Mesendoderm (in vitro differentiated cells): Measurements from ENCODE around the gene RPS16.

ENCODE experiments used
- DNase-seq: peaks from one replicate; pipeline ENCODE4 v3.0.0; 2013
- H2AK5ac ChIP-seq: 2 replicates; pipeline ENCODE4 v1.6.1; 2013; ENCODE audit warnings: low read length, inconsistent platforms
- H2BK120ac ChIP-seq: 2 replicates; pipeline ENCODE4 v1.6.1; 2013; ENCODE audit warnings: low read depth, mild to moderate bottlenecking, low read length, moderate library complexity, mixed read lengths
- H2BK15ac ChIP-seq: replicated peaks from 2 replicates; pipeline ENCODE4 v1.6.1; 2013; ENCODE audit warnings: low read depth, mild to moderate bottlenecking, moderate library complexity
- H2BK5ac ChIP-seq: 2 replicates; pipeline ENCODE4 v1.6.1; 2013; ENCODE audit warnings: low read length, inconsistent platforms
- H3K18ac ChIP-seq: 2 replicates; pipeline ENCODE4 v1.6.1; 2013; ENCODE audit warnings: mild to moderate bottlenecking, low read length, mixed read lengths
- H3K23ac ChIP-seq: one replicate; pipeline ENCODE4 v1.6.1; 2013; ENCODE audit warnings: low read length
- H3K27ac ChIP-seq: 2 replicates; pipeline ENCODE4 v1.5.1; 2013; ENCODE audit warnings: low read depth, mild to moderate bottlenecking, inconsistent platforms, low read length, moderate library complexity
- H3K27me3 ChIP-seq: 2 replicates; pipeline ENCODE4 v1.6.1; 2013; ENCODE audit warnings: low read length, control low read depth, mild to moderate bottlenecking, inconsistent platforms; ENCODE audit not compliant: insufficient read depth, poor library complexity
- H3K36me3 ChIP-seq: 2 replicates; pipeline ENCODE4 v1.6.1; 2013; ENCODE audit warnings: low read length, inconsistent platforms; ENCODE audit not compliant: control insufficient read depth, insufficient read depth
- H3K4ac ChIP-seq: one replicate; pipeline ENCODE4 v1.6.1; 2013; ENCODE audit warnings: low read depth, mild to moderate bottlenecking, low read length, moderate library complexity
- H3K4me1 ChIP-seq: 2 replicates; pipeline ENCODE4 v1.6.1; 2013; ENCODE audit warnings: low read depth, low read length, inconsistent platforms; ENCODE audit not compliant: control insufficient read depth
- H3K4me2 ChIP-seq: 2 replicates; pipeline ENCODE4 v1.6.1; 2013; ENCODE audit warnings: low read length
- H3K4me3 ChIP-seq: 2 replicates; pipeline ENCODE4 v1.5.1; 2013; ENCODE audit warnings: mild to moderate bottlenecking, low read length
- H3K56ac ChIP-seq: one replicate; pipeline ENCODE4 v1.6.1; 2013; ENCODE audit warnings: low read length
- H3K79me1 ChIP-seq: 2 replicates; pipeline ENCODE4 v1.6.1; 2013; ENCODE audit warnings: low read length, inconsistent platforms
- H3K79me2 ChIP-seq: 2 replicates; pipeline ENCODE4 v1.6.1; 2013; ENCODE audit warnings: mild to moderate bottlenecking, low read length; ENCODE audit not compliant: control insufficient read depth, insufficient read depth
- H3K9ac ChIP-seq: 2 replicates; pipeline ENCODE4 v1.6.1; 2013; ENCODE audit warnings: low read length, inconsistent platforms
- H4K5ac ChIP-seq: one replicate; pipeline ENCODE4 v1.6.1; 2013; ENCODE audit warnings: low read length
- H4K8ac ChIP-seq: one replicate; pipeline ENCODE4 v1.6.1; 2013; ENCODE audit warnings: low read depth, mild to moderate bottlenecking, control low read depth, low read length, moderate library complexity
- WGBS: extraction: QIAGEN DNeasy Blood & Tissue Kit; methylation state at CpG from one replicate; pipeline ENCODE4 v1.1.7; 2013; ENCODE audit warnings: low lambda C conversion rate, missing lambda C conversion rate; ENCODE audit not compliant: insufficient coverage; ENCODE audit errors: extremely low coverage; 5-methylcytosine and 5-hydroxymethylcytosine counted together

Gene RPS16

GRCh38 chr19:39472746-39473442 is 37.1 kb upstream of the RPS16 start:
- H3K79me1 ChIP-seq, result no peaks in the 10 kb centered on the region
- DNase-seq, result no peak
- H3K36me3 ChIP-seq, result peaks cover 22% of the 10 kb centered on the region
- H3K27ac ChIP-seq, result no peak overlapping the region
- no peak overlapping the region for H4K5ac ChIP-seq
- no peaks in the 10 kb centered on the region for H3K79me2 ChIP-seq
- H2BK5ac ChIP-seq, result no peak overlapping the region
- H3K23ac ChIP-seq, result no peak overlapping the region
- H4K8ac ChIP-seq, result no peak overlapping the region
- no peaks in the 10 kb centered on the region for H3K4me1 ChIP-seq
- no peaks in the 10 kb centered on the region for H3K27me3 ChIP-seq
- no peak overlapping the region for H3K4ac ChIP-seq
- no peak overlapping the region for H3K18ac ChIP-seq
- no peak overlapping the region for H2BK15ac ChIP-seq
- H3K9ac ChIP-seq, result no peak overlapping the region
- no peak overlapping the region for H2BK120ac ChIP-seq
- H3K56ac ChIP-seq, result no peak overlapping the region
- no peak overlapping the region for H3K4me3 ChIP-seq
- WGBS, result no CpG with 5 or more reads among the region's 32 CpGs
- H3K4me2 ChIP-seq, result no peak overlapping the region
- no peak overlapping the region for H2AK5ac ChIP-seq

- Histone ChIP-seq H2BK15ac (no peak overlapping the region), H3K23ac (no peak overlapping the region), H3K4me3 (no peak overlapping the region), H3K18ac (no peak overlapping the region), H3K27ac (no peak overlapping the region), H3K4me2 (no peak overlapping the region), H4K5ac (no peak overlapping the region), H2BK5ac (no peak overlapping the region), H3K56ac (no peak overlapping the region), H3K4ac (no peak overlapping the region), H2AK5ac (no peak overlapping the region), H3K79me2 (no peaks in the 10 kb centered on the region), H3K79me1 (no peaks in the 10 kb centered on the region), H3K36me3 (peaks cover 22% of the 10 kb centered on the region), H2BK120ac (no peak overlapping the region), H3K9ac (no peak overlapping the region), H3K27me3 (no peaks in the 10 kb centered on the region), H3K4me1 (no peaks in the 10 kb centered on the region), H4K8ac (no peak overlapping the region)
- no CpG with 5 or more reads among the region's 8 CpGs for WGBS
- DNase-seq, result no peak
Measured at GRCh38 chr19:39471756-39472536, 36.2 kb upstream of the RPS16 start.

- H3K79me1 ChIP-seq, result no peaks in the 10 kb centered on the region
- H3K4ac ChIP-seq, result no peak overlapping the region
- H3K27ac ChIP-seq, result no peak overlapping the region
- H3K36me3 ChIP-seq, result peaks cover 26% of the 10 kb centered on the region
- WGBS, result no CpG with 5 or more reads among the region's 7 CpGs
- H2AK5ac ChIP-seq, result no peak overlapping the region
- no peak for DNase-seq
- no peak overlapping the region for H3K56ac ChIP-seq
- H2BK15ac ChIP-seq, result no peak overlapping the region
- no peak overlapping the region for H3K18ac ChIP-seq
- H3K23ac ChIP-seq, result no peak overlapping the region
- H3K79me2 ChIP-seq, result no peaks in the 10 kb centered on the region
- H3K4me3 ChIP-seq, result no peak overlapping the region
- H3K4me1 ChIP-seq, result no peaks in the 10 kb centered on the region
- H4K5ac ChIP-seq, result no peak overlapping the region
- H3K27me3 ChIP-seq, result no peaks in the 10 kb centered on the region
- H3K9ac ChIP-seq, result no peak overlapping the region
- H2BK5ac ChIP-seq, result no peak overlapping the region
- H2BK120ac ChIP-seq, result no peak overlapping the region
- no peak overlapping the region for H4K8ac ChIP-seq
- H3K4me2 ChIP-seq, result no peak overlapping the region
Measured at GRCh38 chr19:39470724-39471339, 35.1 kb upstream of the RPS16 start.

- Histone ChIP-seq H3K4ac (no peak overlapping the region), H2BK5ac (no peak overlapping the region), H3K56ac (no peak overlapping the region), H3K4me1 (no peaks in the 10 kb centered on the region), H4K5ac (no peak overlapping the region), H3K23ac (no peak overlapping the region), H4K8ac (no peak overlapping the region), H3K9ac (no peak overlapping the region), H3K4me3 (no peak overlapping the region), H2BK120ac (no peak overlapping the region), H2BK15ac (no peak overlapping the region), H3K18ac (no peak overlapping the region), H3K4me2 (no peak overlapping the region), H2AK5ac (no peak overlapping the region), H3K79me2 (no peaks in the 10 kb centered on the region), H3K79me1 (peaks cover 2% of the 10 kb centered on the region), H3K36me3 (peaks cover 30% of the 10 kb centered on the region), H3K27me3 (no peaks in the 10 kb centered on the region), H3K27ac (no peak overlapping the region)
- WGBS, result no CpG with 5 or more reads among the region's 6 CpGs
- no peak for DNase-seq
Measured at GRCh38 chr19:39469567-39469966, 33.8 kb upstream of the RPS16 start.

GRCh38 chr19:39469036-39469435 is 33.3 kb upstream of the RPS16 start:
- Histone ChIP-seq H2BK120ac (no peak overlapping the region), H2AK5ac (no peak overlapping the region), H3K18ac (no peak overlapping the region), H3K36me3 (peaks cover 28% of the 10 kb centered on the region), H2BK5ac (no peak overlapping the region), H3K4me2 (no peak overlapping the region), H3K9ac (no peak overlapping the region), H3K27me3 (no peaks in the 10 kb centered on the region), H3K23ac (no peak overlapping the region), H3K79me2 (no peaks in the 10 kb centered on the region), H4K8ac (no peak overlapping the region), H3K79me1 (peaks cover 2% of the 10 kb centered on the region), H3K27ac (no peak overlapping the region), H3K4me3 (no peak overlapping the region), H3K4me1 (no peaks in the 10 kb centered on the region), H2BK15ac (no peak overlapping the region), H3K4ac (no peak overlapping the region), H4K5ac (no peak overlapping the region), H3K56ac (no peak overlapping the region)
- peak; percentile 52 for DNase-seq
- no CpG with 5 or more reads among the region's 11 CpGs for WGBS
